ENCODE results near the gene HMX3.

Gene HMX3

DNA sequence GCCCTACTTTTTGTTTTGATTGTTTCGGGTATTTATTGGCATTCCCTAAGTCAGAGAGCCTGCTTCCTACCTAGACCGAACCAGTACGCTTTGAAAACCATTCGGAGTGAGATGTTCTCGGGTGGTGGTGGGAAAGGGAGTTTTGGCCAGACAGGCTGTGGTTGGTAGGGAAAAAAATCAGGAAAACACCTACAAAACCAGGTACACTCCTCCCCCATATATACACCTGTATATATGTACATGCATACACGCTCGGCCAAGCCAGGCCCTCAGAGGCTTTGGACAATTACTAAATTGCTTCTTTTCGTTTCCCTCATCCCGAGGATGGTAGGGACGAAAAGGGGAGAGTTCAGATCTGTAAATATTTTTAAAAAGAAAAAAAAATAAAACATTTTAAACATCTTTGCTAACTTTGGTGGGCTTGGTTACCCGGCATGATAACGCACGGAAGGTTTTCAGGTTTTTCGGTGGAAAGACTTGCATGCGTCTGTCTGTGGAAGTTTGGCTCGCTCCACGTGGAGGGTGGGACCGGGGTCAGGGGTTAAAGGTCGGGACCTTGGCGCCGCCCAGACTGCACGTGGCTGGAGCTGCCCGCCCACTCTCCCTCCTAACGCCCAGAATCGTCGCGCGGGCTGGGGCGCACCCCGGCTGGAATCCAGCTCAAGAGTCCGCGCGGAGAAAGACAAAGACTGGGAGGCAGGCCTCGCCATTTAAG lies 14.7 kb downstream of the HMX3 start:
- TF ChIP-seq, protein P1, sequence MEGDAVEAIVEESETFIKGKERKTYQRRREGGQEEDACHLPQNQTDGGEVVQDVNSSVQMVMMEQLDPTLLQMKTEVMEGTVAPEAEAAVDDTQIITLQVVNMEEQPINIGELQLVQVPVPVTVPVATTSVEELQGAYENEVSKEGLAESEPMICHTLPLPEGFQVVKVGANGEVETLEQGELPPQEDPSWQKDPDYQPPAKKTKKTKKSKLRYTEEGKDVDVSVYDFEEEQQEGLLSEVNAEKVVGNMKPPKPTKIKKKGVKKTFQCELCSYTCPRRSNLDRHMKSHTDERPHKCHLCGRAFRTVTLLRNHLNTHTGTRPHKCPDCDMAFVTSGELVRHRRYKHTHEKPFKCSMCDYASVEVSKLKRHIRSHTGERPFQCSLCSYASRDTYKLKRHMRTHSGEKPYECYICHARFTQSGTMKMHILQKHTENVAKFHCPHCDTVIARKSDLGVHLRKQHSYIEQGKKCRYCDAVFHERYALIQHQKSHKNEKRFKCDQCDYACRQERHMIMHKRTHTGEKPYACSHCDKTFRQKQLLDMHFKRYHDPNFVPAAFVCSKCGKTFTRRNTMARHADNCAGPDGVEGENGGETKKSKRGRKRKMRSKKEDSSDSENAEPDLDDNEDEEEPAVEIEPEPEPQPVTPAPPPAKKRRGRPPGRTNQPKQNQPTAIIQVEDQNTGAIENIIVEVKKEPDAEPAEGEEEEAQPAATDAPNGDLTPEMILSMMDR (IDR thresholded peaks at IDR 0.05), result no peak

DNA sequence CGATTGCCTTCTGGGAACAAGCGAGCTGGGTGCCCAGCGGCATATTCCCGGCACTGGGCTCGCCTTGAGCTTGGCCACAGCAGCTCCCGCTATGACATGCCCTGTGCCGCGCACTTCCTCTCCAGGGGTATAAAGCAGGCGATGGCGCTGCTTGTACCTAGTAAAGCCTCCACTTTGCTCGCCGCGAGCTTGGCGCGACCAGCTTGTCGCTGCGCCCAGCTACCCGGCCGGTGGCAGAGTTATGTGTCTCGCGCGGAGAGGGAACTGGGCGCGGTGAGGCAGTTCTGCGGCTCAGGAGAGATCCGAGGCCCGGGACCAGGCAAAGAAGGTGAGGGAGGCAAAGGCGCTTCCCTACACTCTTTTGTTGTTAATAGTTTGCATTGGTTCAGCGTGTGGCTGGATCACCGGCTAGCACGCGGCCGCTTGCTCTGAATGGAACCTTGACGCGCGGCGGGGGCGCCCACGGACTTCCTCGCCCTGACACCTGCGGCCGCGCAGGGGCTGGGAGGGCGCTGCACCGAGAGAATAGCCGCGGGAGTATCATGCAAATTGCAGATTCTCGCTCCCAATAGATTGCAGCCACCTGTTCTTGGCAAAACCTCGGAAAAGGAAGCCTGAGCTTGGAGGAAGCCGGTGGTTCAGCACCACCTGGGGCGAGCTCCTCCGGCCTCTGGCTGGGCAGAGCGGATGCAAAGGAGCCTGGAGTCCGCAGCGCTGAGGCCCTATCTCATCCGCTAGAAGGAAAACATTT lies 15.4 kb downstream of the HMX3 start:
- TF ChIP-seq, protein P1 (IDR thresholded peaks at IDR 0.05), result no peak

DNA sequence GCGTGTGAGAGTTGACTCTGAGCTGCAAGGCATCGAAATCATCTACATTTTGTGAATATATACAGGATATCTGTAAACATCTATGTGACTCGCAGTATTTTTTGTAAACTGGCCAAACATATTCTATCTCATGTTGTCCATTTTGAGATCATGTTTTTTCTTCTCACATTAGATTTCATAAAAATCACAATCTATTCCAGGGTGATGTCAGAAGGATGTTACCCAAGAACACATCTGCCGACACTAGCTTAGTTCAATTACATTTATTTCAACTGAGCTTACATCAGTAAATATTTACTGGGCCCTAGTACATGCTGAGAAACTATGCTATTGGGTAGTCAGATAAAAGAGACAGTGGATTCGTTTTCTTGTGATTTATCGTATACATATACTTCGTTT lies 16.0 kb downstream of the HMX3 start:
- TF ChIP-seq, protein P1 (IDR thresholded peaks at IDR 0.05), result no peak

DNA sequence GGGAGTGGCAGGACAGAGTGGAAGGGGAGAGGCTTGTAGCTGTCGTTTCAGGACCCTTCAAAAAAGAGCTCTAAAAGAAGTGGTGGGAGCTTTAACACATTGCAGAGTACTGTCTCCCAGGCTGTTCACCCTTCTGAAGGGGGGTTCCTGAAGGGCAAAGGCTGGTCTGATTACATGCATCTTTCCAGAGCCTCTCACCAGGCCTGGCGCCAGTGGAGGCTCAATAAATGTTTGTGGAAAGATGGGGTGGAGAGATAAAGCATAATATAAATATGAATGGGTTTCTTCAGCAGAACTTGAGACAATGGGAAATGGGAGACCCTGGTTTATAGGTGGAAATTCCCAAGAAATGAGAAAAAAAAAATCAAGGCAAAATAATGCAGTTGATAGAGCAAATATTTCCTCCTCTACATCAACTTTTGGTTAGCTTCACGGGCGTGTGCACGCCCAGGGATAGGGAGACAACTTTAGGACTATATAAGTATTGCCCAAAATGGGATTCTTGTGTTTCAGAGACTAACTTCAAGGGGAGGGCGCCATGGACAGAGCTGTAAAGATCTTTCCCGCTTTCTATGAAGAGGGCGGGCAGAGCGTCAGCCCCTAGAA lies 17.8 kb downstream of the HMX3 start:
- TF ChIP-seq, protein P1 (IDR thresholded peaks at IDR 0.05), result no peak

DNA sequence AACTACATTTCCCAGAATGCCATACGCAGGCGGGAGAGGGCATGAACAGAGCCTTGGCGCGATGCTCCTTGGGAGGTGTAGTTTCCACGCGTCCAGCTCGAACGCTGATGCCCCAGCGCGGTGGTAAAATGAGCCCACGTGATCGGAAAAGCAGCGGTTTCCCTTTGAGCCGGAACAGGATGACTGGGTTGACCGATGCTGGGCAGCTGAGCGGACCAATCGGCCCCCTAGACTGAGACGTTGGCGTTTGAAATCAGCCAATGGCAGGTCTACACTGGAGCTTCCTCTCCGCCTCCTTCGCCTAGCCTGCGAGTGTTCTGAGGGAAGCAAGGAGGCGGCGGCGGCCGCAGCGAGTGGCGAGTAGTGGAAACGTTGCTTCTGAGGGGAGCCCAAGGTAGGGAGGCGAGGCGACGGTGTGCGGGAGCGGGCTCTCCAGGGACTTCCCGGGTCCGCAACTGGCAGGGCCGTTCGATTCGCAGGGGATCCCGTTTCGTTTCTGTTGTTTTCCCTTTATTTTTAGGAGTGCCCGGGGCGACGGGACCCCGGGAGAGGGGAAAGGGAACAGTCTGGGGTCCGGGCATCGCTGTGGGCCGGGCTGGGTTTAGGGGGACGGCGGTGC lies 18.4 kb downstream of the HMX3 start, which contains the start of gene BUB3:
TSS of gene BUB3 (plus strand) at position 311 of the 619 bp plus-strand sequence. CDS start 516 bp downstream, outside the sequence.
- TF ChIP-seq, protein P1 (IDR thresholded peaks at IDR 0.05), result no peak

DNA sequence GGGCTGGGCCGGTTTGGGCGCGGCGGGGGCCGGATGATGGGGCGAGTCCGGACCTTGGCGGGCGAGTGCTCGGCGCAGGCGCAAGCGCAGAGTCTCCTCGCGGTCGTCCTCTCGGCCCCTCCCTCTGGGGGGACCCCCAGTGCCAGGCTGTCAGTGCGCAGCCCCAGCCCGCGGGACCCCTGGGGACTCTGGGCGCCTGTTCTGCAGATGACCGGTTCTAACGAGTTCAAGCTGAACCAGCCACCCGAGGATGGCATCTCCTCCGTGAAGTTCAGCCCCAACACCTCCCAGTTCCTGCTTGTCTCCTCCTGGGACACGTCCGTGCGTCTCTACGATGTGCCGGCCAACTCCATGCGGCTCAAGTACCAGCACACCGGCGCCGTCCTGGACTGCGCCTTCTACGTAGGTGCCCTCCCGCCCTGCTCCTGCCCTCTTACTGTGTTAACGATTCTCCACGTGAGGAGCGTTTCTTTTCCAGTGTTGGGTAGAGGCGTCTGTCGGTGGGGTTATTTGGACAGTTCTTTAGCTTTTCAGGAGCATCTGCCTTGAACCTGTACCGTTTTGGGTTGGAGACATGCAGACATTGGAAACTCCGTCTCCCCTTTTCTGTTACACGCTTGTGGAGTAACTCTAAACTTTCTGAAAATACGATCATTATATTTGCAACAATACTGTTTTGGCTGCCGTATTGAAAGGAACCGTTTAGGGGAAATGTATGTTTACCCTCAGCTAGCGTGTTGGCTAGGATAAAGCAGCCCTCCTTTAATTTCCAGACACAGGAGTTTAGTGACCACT lies 19.1 kb downstream of the HMX3 start:
- TF ChIP-seq, protein P1 (IDR thresholded peaks at IDR 0.05), result no peak

DNA sequence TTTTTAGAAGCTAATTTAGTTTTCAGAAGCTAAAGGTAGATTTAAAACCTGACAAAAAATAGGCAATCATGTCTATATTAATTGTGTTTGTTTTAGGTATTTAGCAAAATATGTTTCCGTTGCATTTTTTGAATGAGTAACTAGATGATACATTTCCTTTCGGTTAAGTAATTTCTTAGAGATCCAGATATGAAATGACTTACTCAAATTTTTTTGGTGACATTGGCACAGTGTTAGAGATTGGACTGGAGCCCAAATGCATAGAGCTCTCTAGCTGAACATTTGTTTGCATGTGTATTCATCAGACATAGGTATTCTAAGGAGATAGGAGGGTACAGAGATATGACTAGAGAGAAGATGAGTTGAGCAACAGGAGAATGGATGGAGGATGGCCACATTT lies 20.3 kb downstream of the HMX3 start:
- TF ChIP-seq, protein P1 (IDR thresholded peaks at IDR 0.05), result no peak
